ENCODE measurements around the gene C14orf93.
"Not testable (repeated sequence)": the region's sequence is repeated elsewhere in the genome, so short reads cannot be mapped to it uniquely, and the experiment has no call there.

Gene C14orf93

GRCh38 chr14:22966783-22967269 is 43.1 kb downstream of the C14orf93 start:
- no peak for DNase-seq

GRCh38 chr14:22965916-22966782 is 43.8 kb downstream of the C14orf93 start:
- not testable (repeated sequence) for DNase-seq

- DNase-seq = no peak
Observed at GRCh38 chr14:22962061-22962676, 47.8 kb downstream of the C14orf93 start.

GRCh38 chr14:22955702-22956569 is 54.0 kb downstream of the C14orf93 start:
- no peak for DNase-seq

- no peak for DNase-seq
Observed at GRCh38 chr14:22952418-22952817, 57.5 kb downstream of the C14orf93 start.

GRCh38 chr14:22951795-22952194 is 58.1 kb downstream of the C14orf93 start:
- not testable (repeated sequence) for DNase-seq

GRCh38 chr14:22945642-22946041 is 64.3 kb downstream of the C14orf93 start:
- DNase-seq = no peak

GRCh38 chr14:22939684-22940083 is 70.3 kb downstream of the C14orf93 start:
- no peak for DNase-seq
